K562 (cell line): ENCODE data around the gene LIN28A. TPM values are rescaled to one million over a fixed set of nuclear protein-coding genes. Genes with fewer than 3 reads are reported as not detected.

ENCODE experiments used
- ARNT ChIP-seq, 2 experiments: fragments of 450-650 bp; IDR thresholded peaks; 2 replicates each; pipeline ENCODE4 v1.6.1; 2016; ENCODE audit warnings: mild to moderate bottlenecking in 1 of 2
- CBFA2T2 ChIP-seq: fragments of 450-650 bp; conservative IDR thresholded peaks from 2 replicates; pipeline ENCODE4 v1.6.1; 2017; ENCODE audit warnings: mild to moderate bottlenecking
- CBX8 ChIP-seq: fragments of 200-600 bp; sonication (generic); IDR thresholded peaks from 2 replicates; pipeline ENCODE4 v1.6.1; 2012; ENCODE audit warnings: borderline replicate concordance, mixed run types, low read depth, mild to moderate bottlenecking, moderate library complexity, mixed read lengths, low read length, control low read depth, inconsistent platforms; ENCODE audit not compliant: poor library complexity, severe bottlenecking; ENCODE audit errors: extremely low read depth
- CCNT2 ChIP-seq: IDR thresholded peaks from 2 replicates; pipeline ENCODE4 v1.6.1; 2011; ENCODE audit warnings: borderline replicate concordance, low read depth, mild to moderate bottlenecking, moderate library complexity, mixed read lengths, low read length; ENCODE audit not compliant: insufficient read length; ENCODE audit errors: extremely low read depth
- E2F1 ChIP-seq: sonication (generic); formaldehyde crosslinking; IDR thresholded peaks from 2 replicates; pipeline ENCODE4 v1.8.1; 2023; ENCODE audit warnings: mild to moderate bottlenecking, missing genetic modification reagents, moderate library complexity
- HDAC3 ChIP-seq: fragments of 450-650 bp; IDR thresholded peaks from 2 replicates; pipeline ENCODE4 v1.6.1; 2018; ENCODE audit warnings: borderline replicate concordance, mild to moderate bottlenecking, moderate library complexity; ENCODE audit not compliant: partially characterized antibody
- LEF1 ChIP-seq: fragments of 450-650 bp; IDR thresholded peaks from 2 replicates; pipeline ENCODE4 v1.6.1; 2016; ENCODE audit warnings: mild to moderate bottlenecking
- MAX ChIP-seq: sonication (generic); formaldehyde crosslinking; IDR thresholded peaks from 2 replicates; pipeline ENCODE4 v1.9.0; 2022; ENCODE audit warnings: mild to moderate bottlenecking, missing genetic modification reagents
- MBD1 ChIP-seq: fragments of 250-450 bp; sonication (Bioruptor Pico); IDR thresholded peaks from 2 replicates; pipeline ENCODE4 v1.8.0; 2022; ENCODE audit warnings: inconsistent platforms
- PCBP1 ChIP-seq: fragments of 200-400 bp; formaldehyde crosslinking; IDR thresholded peaks from 2 replicates; pipeline ENCODE4 v1.6.1; 2018; ENCODE audit warnings: mild to moderate bottlenecking, low read depth, low read length; ENCODE audit not compliant: poor library complexity, severe bottlenecking
- TAF7 ChIP-seq: fragments of 450-650 bp; IDR thresholded peaks from 2 replicates; pipeline ENCODE4 v1.6.1; 2016; ENCODE audit warnings: missing genetic modification characterization, missing compliant biosample characterization
- TEAD2 ChIP-seq: fragments of 450-650 bp; IDR thresholded peaks from 2 replicates; pipeline ENCODE4 v1.6.1; 2016; ENCODE audit warnings: missing genetic modification characterization, control low read depth, missing compliant biosample characterization
- ZBTB17 ChIP-seq: fragments of 450-650 bp; formaldehyde crosslinking; IDR thresholded peaks from 2 replicates; pipeline ENCODE4 v1.4.0; 2020; ENCODE audit warnings: mild to moderate bottlenecking
- ZKSCAN1 ChIP-seq: fragments of 150-350 bp; IDR thresholded peaks from 2 replicates; pipeline ENCODE4 v1.6.1; 2016; ENCODE audit warnings: low read depth, low read length
- ZNF655 ChIP-seq: fragments of 250-450 bp; sonication (Bioruptor Pico); IDR thresholded peaks from 2 replicates; pipeline ENCODE4 v1.5.0; 2021
- ZNF830 ChIP-seq: fragments of 250-450 bp; sonication (Bioruptor Pico); IDR thresholded peaks from 2 replicates; pipeline ENCODE4 v1.5.0; 2021; ENCODE audit warnings: mild to moderate bottlenecking
- polyA plus RNA-seq, 8 experiments: library from polyadenylated mRNA; depleted of rRNA in 4 of 8; stranded (reverse) in 5 of 8; unstranded in 3 of 8; fragments of >200 nt; fragmentation: Nextera tagmentation in 2 of 8; fragmentation: Illumina TruSeq in 1 of 8; extraction: Ambion mirVana in 2 of 8; extraction: Trizol in 1 of 8; gene quantifications; 2 replicates each; pipeline versions ENCODE4 v1.2.1 to v1.2.3, GENCODE V29; 2011 to 2014; ENCODE audit warnings: inconsistent platforms in 1 of 8, missing spikeins in 1 of 8
- total RNA-seq, 7 experiments: library from RNA; depleted of rRNA in 6 of 7; stranded (reverse); fragments of >200 nt in 6 of 7; fragmentation: Illumina TruSeq in 2 of 7; extraction: Trizol in 2 of 7; gene quantifications; 2 replicates each; pipeline versions ENCODE4 v1.2.1 to v1.2.3, GENCODE V29; 2011 to 2021; ENCODE audit warnings: low replicate concordance in 1 of 7
- TF ChIP-seq, protein P1 (sequence below): fragments of 250-450 bp; sonication (Bioruptor Pico); IDR thresholded peaks from 2 replicates; pipeline ENCODE4 v1.4.0; 2020; ENCODE audit warnings: mild to moderate bottlenecking, moderate library complexity

The LIN28A gene
- total and polyA plus RNA-seq, 9 of the 15 experiments (the other 6 are each of a cell fraction or from before 2014, with no cell fraction given), result 0.80 to 5.4 (median 3.9) TPM

DNA sequence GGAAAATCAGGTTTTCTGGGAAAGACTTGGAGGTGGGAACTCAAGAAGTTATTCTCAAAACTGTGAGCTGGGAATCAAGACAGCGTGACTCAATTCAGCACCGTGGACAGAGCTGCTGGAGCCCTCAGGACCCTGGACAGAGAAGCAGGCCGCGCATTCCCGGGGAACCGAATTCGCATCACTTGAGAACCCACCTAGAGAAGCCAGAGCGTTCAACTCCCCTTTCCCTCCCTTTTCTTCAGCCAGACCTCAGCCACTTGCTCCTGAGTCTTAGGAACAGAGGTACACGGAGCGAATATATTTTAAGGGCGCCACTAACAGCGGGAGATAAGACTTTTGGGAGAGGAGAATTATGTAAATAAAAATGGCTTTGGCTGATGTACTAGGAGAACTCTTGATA lies 2.0 kb upstream of the LIN28A start (continued):
- peak; percentile 91 for TF ChIP-seq TEAD2 (tag)
- no peak for TF ChIP-seq ZNF830
- 0 out of 2 replicates have a peak, but pooled peaks have one; percentile 61 for TF ChIP-seq ZBTB17 (CRISPR knock-in tag)
- peak; percentile 96 for TF ChIP-seq MAX (CRISPR knock-in tag)
- no peak for TF ChIP-seq ZNF655
- TF ChIP-seq ZKSCAN1, result 0 out of 2 replicates have a peak, but pooled peaks have one; percentile 30
- TF ChIP-seq, protein P1, sequence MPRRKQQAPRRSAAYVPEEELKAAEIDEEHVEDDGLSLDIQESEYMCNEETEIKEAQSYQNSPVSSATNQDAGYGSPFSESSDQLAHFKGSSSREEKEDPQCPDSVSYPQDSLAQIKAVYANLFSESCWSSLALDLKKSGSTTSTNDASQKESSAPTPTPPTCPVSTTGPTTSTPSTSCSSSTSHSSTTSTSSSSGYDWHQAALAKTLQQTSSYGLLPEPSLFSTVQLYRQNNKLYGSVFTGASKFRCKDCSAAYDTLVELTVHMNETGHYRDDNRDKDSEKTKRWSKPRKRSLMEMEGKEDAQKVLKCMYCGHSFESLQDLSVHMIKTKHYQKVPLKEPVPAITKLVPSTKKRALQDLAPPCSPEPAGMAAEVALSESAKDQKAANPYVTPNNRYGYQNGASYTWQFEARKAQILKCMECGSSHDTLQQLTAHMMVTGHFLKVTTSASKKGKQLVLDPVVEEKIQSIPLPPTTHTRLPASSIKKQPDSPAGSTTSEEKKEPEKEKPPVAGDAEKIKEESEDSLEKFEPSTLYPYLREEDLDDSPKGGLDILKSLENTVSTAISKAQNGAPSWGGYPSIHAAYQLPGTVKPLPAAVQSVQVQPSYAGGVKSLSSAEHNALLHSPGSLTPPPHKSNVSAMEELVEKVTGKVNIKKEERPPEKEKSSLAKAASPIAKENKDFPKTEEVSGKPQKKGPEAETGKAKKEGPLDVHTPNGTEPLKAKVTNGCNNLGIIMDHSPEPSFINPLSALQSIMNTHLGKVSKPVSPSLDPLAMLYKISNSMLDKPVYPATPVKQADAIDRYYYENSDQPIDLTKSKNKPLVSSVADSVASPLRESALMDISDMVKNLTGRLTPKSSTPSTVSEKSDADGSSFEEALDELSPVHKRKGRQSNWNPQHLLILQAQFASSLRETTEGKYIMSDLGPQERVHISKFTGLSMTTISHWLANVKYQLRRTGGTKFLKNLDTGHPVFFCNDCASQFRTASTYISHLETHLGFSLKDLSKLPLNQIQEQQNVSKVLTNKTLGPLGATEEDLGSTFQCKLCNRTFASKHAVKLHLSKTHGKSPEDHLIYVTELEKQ (CRISPR knock-in tag), result no peak
- no peak for TF ChIP-seq TAF7 (tag)
- TF ChIP-seq HDAC3, result no peak
- TF ChIP-seq MBD1 (CRISPR knock-in tag), result no peak
- TF ChIP-seq CBFA2T2, result no peak
- no peak for TF ChIP-seq ARNT (IDR thresholded peaks at IDR 0.05)
- TF ChIP-seq CBX8, result no peak
- TF ChIP-seq CCNT2, result no peak
- peak; percentile 100 for TF ChIP-seq E2F1 (CRISPR knock-in tag)
- no peak for TF ChIP-seq PCBP1
- no peak for TF ChIP-seq LEF1
